GM12892 (cell line): Measurements from ENCODE around the gene MTERF4.

Experiments used
- POLR2A ChIP-seq: IDR thresholded peaks from 2 replicates; pipeline ENCODE4 v1.6.1; 2011; ENCODE audit warnings: low read depth, low read length, control low read depth
- POLR2AphosphoS5 ChIP-seq: IDR thresholded peaks from 2 replicates; pipeline ENCODE4 v1.6.1; 2011; ENCODE audit warnings: low read depth, low read length, control low read depth
- TAF1 ChIP-seq: IDR thresholded peaks from 2 replicates; pipeline ENCODE4 v1.6.1; 2011; ENCODE audit warnings: low read depth, mild to moderate bottlenecking, control low read depth, low read length, borderline replicate concordance

DNA sequence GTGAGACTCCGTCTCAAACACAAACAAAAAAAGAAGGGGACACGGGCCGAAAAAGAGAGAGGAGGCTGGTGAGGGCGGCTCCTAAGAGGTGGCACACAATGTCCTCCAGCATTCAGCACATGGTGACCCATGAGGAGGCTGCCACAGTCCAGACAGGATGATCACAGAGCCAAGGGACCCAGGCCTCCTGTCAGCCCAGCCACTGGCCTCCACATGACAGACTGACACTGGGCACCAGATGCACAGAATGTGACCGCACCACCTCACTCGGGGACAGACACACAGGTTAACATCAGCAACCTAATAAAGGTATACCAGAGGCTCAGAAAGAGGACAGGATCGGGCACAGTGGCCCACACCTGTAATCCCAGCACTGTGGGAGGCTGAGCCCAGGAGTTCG lies 26.2 kb upstream of the MTERF4 start:
- TF ChIP-seq TAF1 (no peak), POLR2AphosphoS5 (no peak), POLR2A (no peak)
